ENCODE measurements around the gene ITGA1. TPM values are rescaled to one million over a fixed set of nuclear protein-coding genes. Genes with fewer than 3 reads are reported as not detected.

Gene ITGA1
- polyA plus RNA-seq (2011; rRNA removed), result 136 and 148 TPM in 2 replicates
- polyA minus RNA-seq (2011; rRNA and poly(A)+ RNA removed), result 179 and 290 TPM in 2 replicates

- POLR2A ChIA-PET, result interaction anchor here (0.9 to 1.8 kb wide), 3 partner anchors 8 to 96 kb away, joined by 3 to 15 read pairs (median 8); no protein-coding TSS in a partner anchor
- Histone ChIP-seq H3K9me3 (ENCODE audit: control insufficient read depth, insufficient read depth, low read length) (no peaks in the 10 kb centered on the region), H3K27ac (ENCODE audit: low read depth, low read length) (peak within 1 kb of the TSS; percentile 72), H3K27me3 (ENCODE audit: control insufficient read depth, insufficient read depth, low read length) (no peaks in the 10 kb centered on the region), H3K4me3 (ENCODE audit: low read depth, low read length) (peak within 1 kb of the TSS; percentile 77)
- CTCF ChIA-PET, result interaction anchor here (0.7 to 1.9 kb wide), 7 partner anchors 8 to 128 kb away, joined by 3 to 8 read pairs (median 4); no protein-coding TSS in a partner anchor
- TF ChIP-seq CTCF (IDR thresholded peaks at IDR 0.05; ENCODE audit: low read depth, low read length), result peak; percentile 28
- peak; percentile 59 for DNase-seq (ENCODE audit: low read depth, low spot score)
These were observed at the start of gene ITGA1, which contains the start of gene PELO for GRCh38 chr5:52787600-52788504. TSS of gene ITGA1 (plus strand) at chr5:52787916. CDS start at chr5:52788354, 438 bp downstream. TSS of gene PELO (plus strand) at chr5:52787916. CDS start at chr5:52800395, 12,479 bp downstream.

GRCh38 chr5:52738095-52738506 is 49.6 kb upstream of the ITGA1 start:
- ChIA-PET CTCF (interaction anchor here (2.5 kb wide), 1 partner anchor 10 kb away, joined by 14 read pairs; no protein-coding TSS in a partner anchor), POLR2A (no interaction called here)
- Histone ChIP-seq H3K9me3 (ENCODE audit: control insufficient read depth, insufficient read depth, low read length) (no peaks in the 10 kb centered on the region), H3K4me3 (ENCODE audit: low read depth, low read length) (no peak overlapping the region), H3K27ac (ENCODE audit: low read depth, low read length) (no peak overlapping the region), H3K27me3 (ENCODE audit: control insufficient read depth, insufficient read depth, low read length) (no peaks in the 10 kb centered on the region)
- TF ChIP-seq CTCF (IDR thresholded peaks at IDR 0.05; ENCODE audit: low read depth, low read length), result no peak
- DNase-seq (ENCODE audit: low read depth, low spot score), result no peak

- Histone ChIP-seq H3K9me3 (ENCODE audit: control insufficient read depth, insufficient read depth, low read length) (no peaks in the 10 kb centered on the region), H3K4me3 (ENCODE audit: low read depth, low read length) (no peak overlapping the region), H3K27me3 (ENCODE audit: control insufficient read depth, insufficient read depth, low read length) (no peaks in the 10 kb centered on the region), H3K27ac (ENCODE audit: low read depth, low read length) (no peak overlapping the region)
- ChIA-PET CTCF (interaction anchor here (2.5 kb wide), 1 partner anchor 12 kb away, joined by 14 read pairs; no protein-coding TSS in a partner anchor), POLR2A (interaction anchor here (0.6 kb wide), 2 partner anchors 12 to 68 kb away, joined by 3 read pairs; no protein-coding TSS in a partner anchor)
- no peak for DNase-seq (ENCODE audit: low read depth, low spot score)
- TF ChIP-seq CTCF (IDR thresholded peaks at IDR 0.05; ENCODE audit: low read depth, low read length), result no peak
These were observed 47.7 kb upstream of the ITGA1 start for GRCh38 chr5:52740007-52740406.

GRCh38 chr5:52743012-52743411 is 44.7 kb upstream of the ITGA1 start:
- TF ChIP-seq CTCF (IDR thresholded peaks at IDR 0.05; ENCODE audit: low read depth, low read length), result no peak
- H3K27me3 ChIP-seq (ENCODE audit: control insufficient read depth, insufficient read depth, low read length), result no peaks in the 10 kb centered on the region
- DNase-seq (ENCODE audit: low read depth, low spot score), result no peak
- H3K9me3 ChIP-seq (ENCODE audit: control insufficient read depth, insufficient read depth, low read length), result no peaks in the 10 kb centered on the region
- POLR2A ChIA-PET, result no interaction called here
- no peak overlapping the region for H3K4me3 ChIP-seq (ENCODE audit: low read depth, low read length)
- no peak overlapping the region for H3K27ac ChIP-seq (ENCODE audit: low read depth, low read length)
- CTCF ChIA-PET, result no interaction called here

- TF ChIP-seq CTCF (IDR thresholded peaks at IDR 0.05; ENCODE audit: low read depth, low read length), result no peak
- Histone ChIP-seq H3K27me3 (ENCODE audit: control insufficient read depth, insufficient read depth, low read length) (no peaks in the 10 kb centered on the region), H3K27ac (ENCODE audit: low read depth, low read length) (no peak overlapping the region), H3K4me3 (ENCODE audit: low read depth, low read length) (no peak overlapping the region), H3K9me3 (ENCODE audit: control insufficient read depth, insufficient read depth, low read length) (no peaks in the 10 kb centered on the region)
- DNase-seq (ENCODE audit: low read depth, low spot score), result no peak
- POLR2A ChIA-PET, result no interaction called here
- CTCF ChIA-PET, result no interaction called here
These were observed 44.2 kb upstream of the ITGA1 start for GRCh38 chr5:52743529-52743928.
